Type B pancreatic cell (in vitro differentiated cells): Measurements from ENCODE around the gene PIGN. TPM values are rescaled to one million over a fixed set of nuclear protein-coding genes. Genes with fewer than 3 reads are reported as not detected.

Source experiments
- DNase-seq: peaks from one replicate; pipeline ENCODE4 v3.0.0; 2021; ENCODE audit warnings: mixed read lengths; ENCODE audit not compliant: unreplicated experiment; ENCODE audit errors: extremely low spot score
- H3K27ac Mint-ChIP-seq: 2 replicates; pipeline ENCODE4 v1.8.0; 2021; ENCODE audit warnings: mild to moderate bottlenecking, mixed read lengths
- H3K27me3 Mint-ChIP-seq: 2 replicates; pipeline ENCODE4 v1.8.0; 2021; ENCODE audit warnings: mixed read lengths
- H3K36me3 Mint-ChIP-seq: 2 replicates; pipeline ENCODE4 v1.8.0; 2021; ENCODE audit warnings: mixed read lengths
- H3K4me1 Mint-ChIP-seq: one replicate; pipeline ENCODE4 v1.8.0; 2021; ENCODE audit warnings: mixed read lengths; ENCODE audit not compliant: unreplicated experiment
- H3K4me3 Mint-ChIP-seq: 2 replicates; pipeline ENCODE4 v1.8.0; 2021; ENCODE audit warnings: mild to moderate bottlenecking, mixed read lengths
- H3K9me3 Mint-ChIP-seq: 2 replicates; pipeline ENCODE4 v1.8.0; 2021; ENCODE audit warnings: mixed read lengths
- total RNA-seq: library from RNA; stranded (reverse); gene quantifications from 2 replicates; pipeline ENCODE4 v1.2.1, GENCODE V29; 2021; ENCODE audit warnings: low replicate concordance
- TF ChIP-seq, protein P1 (sequence below): fragments of 200-600 bp; sonication (generic); conservative IDR thresholded peaks from 2 replicates; pipeline ENCODE4 v1.5.0; 2021; ENCODE audit warnings: antibody characterized with exemption, mild to moderate bottlenecking

PIGN gene
- total RNA-seq, 1 donor from 2014 or later, result 33.8 TPM

DNA sequence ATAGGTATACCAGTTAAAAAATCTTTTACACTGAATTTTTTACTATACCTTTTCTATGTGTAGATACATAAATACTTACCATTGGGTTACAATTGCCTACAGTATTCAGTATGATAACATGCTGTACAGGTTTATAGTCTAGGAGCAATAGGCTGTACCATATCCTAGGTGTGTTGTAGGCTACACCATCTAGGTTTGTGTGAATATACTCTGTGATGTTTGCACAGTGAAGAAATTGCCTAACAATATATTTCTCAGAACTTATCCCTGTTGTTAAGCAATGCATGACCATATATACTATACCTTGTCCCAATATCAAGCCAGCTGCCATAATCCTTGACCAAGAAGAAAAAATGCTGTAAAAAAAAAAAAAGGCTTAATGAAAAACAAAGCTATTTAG is 114.5 kb downstream of the PIGN start:
- no peak for DNase-seq
- Mint-ChIP-seq H3K4me1 (peaks cover 7% of the 10 kb centered on the region), H3K9me3 (no peaks in the 10 kb centered on the region), H3K27me3 (no peaks in the 10 kb centered on the region), H3K27ac (no peak overlapping the region), H3K36me3 (peaks cover 18% of the 10 kb centered on the region), H3K4me3 (no peak overlapping the region)
- TF ChIP-seq, protein P1, sequence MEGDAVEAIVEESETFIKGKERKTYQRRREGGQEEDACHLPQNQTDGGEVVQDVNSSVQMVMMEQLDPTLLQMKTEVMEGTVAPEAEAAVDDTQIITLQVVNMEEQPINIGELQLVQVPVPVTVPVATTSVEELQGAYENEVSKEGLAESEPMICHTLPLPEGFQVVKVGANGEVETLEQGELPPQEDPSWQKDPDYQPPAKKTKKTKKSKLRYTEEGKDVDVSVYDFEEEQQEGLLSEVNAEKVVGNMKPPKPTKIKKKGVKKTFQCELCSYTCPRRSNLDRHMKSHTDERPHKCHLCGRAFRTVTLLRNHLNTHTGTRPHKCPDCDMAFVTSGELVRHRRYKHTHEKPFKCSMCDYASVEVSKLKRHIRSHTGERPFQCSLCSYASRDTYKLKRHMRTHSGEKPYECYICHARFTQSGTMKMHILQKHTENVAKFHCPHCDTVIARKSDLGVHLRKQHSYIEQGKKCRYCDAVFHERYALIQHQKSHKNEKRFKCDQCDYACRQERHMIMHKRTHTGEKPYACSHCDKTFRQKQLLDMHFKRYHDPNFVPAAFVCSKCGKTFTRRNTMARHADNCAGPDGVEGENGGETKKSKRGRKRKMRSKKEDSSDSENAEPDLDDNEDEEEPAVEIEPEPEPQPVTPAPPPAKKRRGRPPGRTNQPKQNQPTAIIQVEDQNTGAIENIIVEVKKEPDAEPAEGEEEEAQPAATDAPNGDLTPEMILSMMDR, result no peak

DNA sequence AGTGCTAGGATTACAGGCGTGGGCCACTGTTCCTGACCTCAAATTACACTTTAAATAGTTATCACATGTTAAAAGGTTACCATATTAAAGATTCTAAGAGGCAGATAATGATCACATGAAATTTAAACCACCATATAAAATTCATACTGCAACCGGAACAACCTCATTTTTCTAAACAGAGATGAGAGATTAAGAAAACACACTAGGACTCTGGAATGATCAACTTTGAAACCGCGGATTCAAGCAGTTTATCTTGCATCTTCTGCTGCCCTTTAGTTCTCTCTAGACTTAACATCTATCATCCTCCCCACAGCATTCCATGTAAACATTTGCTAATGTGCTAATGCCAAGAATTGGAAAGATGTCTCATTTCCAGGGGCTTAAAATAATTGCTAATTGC is 115.8 kb downstream of the PIGN start:
- peaks cover 8% of the 10 kb centered on the region for H3K9me3 Mint-ChIP-seq
- H3K36me3 Mint-ChIP-seq, result peaks cover 22% of the 10 kb centered on the region
- no peak overlapping the region for H3K27ac Mint-ChIP-seq
- TF ChIP-seq, protein P1, result no peak
- no peak for DNase-seq
- H3K27me3 Mint-ChIP-seq, result no peaks in the 10 kb centered on the region
- peaks cover 7% of the 10 kb centered on the region for H3K4me1 Mint-ChIP-seq
- H3K4me3 Mint-ChIP-seq, result no peak overlapping the region

DNA sequence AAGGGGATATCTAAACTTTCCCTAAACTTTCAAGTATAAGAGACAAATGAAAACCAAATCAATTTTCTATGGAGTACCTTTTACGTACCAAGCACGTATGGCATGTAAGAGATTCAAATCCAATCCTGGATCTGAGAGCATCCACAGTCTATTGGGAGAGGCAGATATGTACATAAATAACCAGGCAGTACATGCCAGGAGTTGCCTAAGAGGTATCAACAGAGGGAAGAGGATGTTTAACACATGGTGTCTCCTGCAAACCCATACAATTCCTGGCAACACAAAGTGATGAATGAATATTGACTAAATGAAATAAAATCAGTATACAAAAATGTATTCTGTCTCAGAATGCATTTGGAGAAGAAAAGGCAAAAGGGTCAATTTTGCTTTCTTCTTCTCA is 116.6 kb downstream of the PIGN start:
- no peak overlapping the region for H3K27ac Mint-ChIP-seq
- H3K4me3 Mint-ChIP-seq, result no peak overlapping the region
- peaks cover 8% of the 10 kb centered on the region for H3K9me3 Mint-ChIP-seq
- DNase-seq, result no peak
- TF ChIP-seq, protein P1, result no peak
- H3K36me3 Mint-ChIP-seq, result peaks cover 21% of the 10 kb centered on the region
- peaks cover 7% of the 10 kb centered on the region for H3K4me1 Mint-ChIP-seq
- no peaks in the 10 kb centered on the region for H3K27me3 Mint-ChIP-seq

DNA sequence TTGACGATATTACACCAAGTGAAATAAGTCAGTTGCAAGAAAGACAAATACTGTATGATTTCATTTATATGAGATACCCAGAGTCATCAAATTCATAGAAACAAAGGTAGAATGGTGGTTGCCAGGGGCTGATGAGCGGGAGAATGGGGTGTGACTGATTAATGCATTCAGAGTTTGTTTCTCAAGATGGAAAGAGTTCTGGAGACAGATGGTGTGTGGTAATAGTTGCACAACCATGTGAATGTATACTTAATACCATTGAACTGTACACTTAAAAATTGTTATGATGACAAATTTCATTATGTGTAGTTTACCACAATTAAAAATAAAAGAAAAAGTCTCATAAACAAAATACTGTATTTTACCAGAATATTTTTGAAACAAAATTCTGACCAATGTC is 117.3 kb downstream of the PIGN start:
- Mint-ChIP-seq H3K4me3 (no peak overlapping the region), H3K36me3 (peaks cover 17% of the 10 kb centered on the region), H3K4me1 (peaks cover 9% of the 10 kb centered on the region), H3K9me3 (peaks cover 8% of the 10 kb centered on the region), H3K27me3 (no peaks in the 10 kb centered on the region), H3K27ac (no peak overlapping the region)
- DNase-seq, result no peak
- TF ChIP-seq, protein P1, result no peak

DNA sequence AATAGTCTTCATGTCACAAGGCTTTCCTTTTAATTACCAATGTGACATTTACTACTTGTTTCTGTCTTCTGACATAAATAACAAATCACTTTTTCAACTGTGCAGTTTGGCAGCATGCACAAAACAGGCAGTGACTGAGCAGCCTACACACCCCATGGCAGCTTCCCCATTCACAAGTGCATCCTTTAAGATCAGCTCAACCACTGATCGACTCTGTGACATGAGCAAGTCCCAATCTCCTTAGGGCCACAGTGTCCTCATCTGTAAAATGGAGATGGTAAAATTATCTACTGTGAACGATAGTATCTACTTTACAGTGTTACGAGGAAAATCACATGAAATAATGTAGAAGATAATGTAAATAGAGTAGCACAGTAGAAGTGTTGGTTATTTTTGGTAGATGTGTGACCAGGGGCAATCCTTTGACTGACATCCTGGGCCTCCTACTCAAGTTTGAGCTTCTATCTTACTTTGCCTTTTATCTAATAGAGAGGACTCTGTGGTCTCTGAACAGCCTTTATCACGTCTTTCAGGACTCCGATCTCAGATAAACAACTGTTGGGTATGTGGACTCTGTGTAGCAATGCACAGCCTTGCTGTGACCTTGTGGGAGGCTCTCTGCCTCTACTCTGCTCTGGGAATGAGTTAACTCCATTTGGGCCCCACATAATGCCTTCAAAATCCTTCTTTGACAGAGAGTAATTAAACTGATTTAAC is 120.6 kb downstream of the PIGN start:
- Mint-ChIP-seq H3K4me3 (no peak overlapping the region), H3K27me3 (no peaks in the 10 kb centered on the region), H3K9me3 (peaks cover 8% of the 10 kb centered on the region), H3K4me1 (peaks cover 9% of the 10 kb centered on the region), H3K27ac (no peak overlapping the region), H3K36me3 (peaks cover 18% of the 10 kb centered on the region)
- no peak for DNase-seq
- TF ChIP-seq, protein P1, result no peak

DNA sequence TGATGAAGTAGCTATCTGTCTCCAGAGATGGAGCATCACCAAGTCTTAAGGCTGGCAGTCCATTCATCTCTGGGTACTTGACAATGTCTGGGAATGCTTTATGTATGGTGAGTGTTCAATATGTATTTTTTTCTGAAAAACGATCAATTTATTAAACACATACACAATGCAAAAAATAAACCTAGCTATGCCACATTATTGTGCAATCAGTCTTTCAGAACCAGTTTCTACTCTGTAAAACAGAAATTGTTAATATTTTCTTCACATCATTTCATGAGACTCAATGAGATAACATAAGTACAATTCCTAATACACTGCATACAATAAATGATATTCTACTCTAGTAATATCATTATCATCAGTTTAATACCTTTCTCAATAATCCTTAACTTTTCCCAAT is 122.5 kb downstream of the PIGN start:
- no peak overlapping the region for H3K27ac Mint-ChIP-seq
- TF ChIP-seq, protein P1, result no peak
- peaks cover 4% of the 10 kb centered on the region for H3K4me1 Mint-ChIP-seq
- DNase-seq, result no peak
- no peaks in the 10 kb centered on the region for H3K27me3 Mint-ChIP-seq
- H3K36me3 Mint-ChIP-seq, result peaks cover 23% of the 10 kb centered on the region
- H3K9me3 Mint-ChIP-seq, result peaks cover 8% of the 10 kb centered on the region
- H3K4me3 Mint-ChIP-seq, result no peak overlapping the region
